GM23338 (cell line): ENCODE measurements around the gene SHCBP1L. TPM values are rescaled to one million over a fixed set of nuclear protein-coding genes. Genes with fewer than 3 reads are reported as not detected.
A peak's percentile ranks its signal among the peaks of the same experiment; 100 is the strongest.

Experiments
- ATAC-seq: fragments of 200-7000 bp; cut with Tn5 transposase; 3 replicates; pipeline ENCODE4 v1.9.1; 2020
- DNase-seq: peaks from one replicate; pipeline ENCODE4 v3.0.0-alpha.2; 2015; ENCODE audit warnings: low spot score
- H2AFZ ChIP-seq: fragments of 200-600 bp; sonication (generic); 2 replicates; pipeline ENCODE4 v1.8.0; 2016; ENCODE audit warnings: antibody characterized with exemption, mild to moderate bottlenecking, moderate library complexity
- H3F3A ChIP-seq: fragments of 200-600 bp; sonication (generic); replicated peaks from 2 replicates; pipeline ENCODE4 v1.8.0; 2017; ENCODE audit warnings: antibody characterized with exemption, mixed run types, low read depth
- H3K27ac ChIP-seq: fragments of 200-600 bp; sonication (generic); 2 replicates; pipeline ENCODE4 v1.6.1; 2016; ENCODE audit warnings: low read depth
- H3K27me3 ChIP-seq: fragments of 200-600 bp; sonication (generic); 2 replicates; pipeline ENCODE4 v1.8.0; 2016; ENCODE audit warnings: mild to moderate bottlenecking, mixed run types, moderate library complexity; ENCODE audit not compliant: insufficient read depth
- H3K36me3 ChIP-seq: fragments of 200-600 bp; sonication (generic); 2 replicates; pipeline ENCODE4 v1.8.0; 2016; ENCODE audit warnings: mild to moderate bottlenecking; ENCODE audit not compliant: insufficient read depth
- H3K4me1 ChIP-seq: fragments of 200-600 bp; sonication (generic); 2 replicates; pipeline ENCODE4 v1.8.0; 2016; ENCODE audit warnings: mild to moderate bottlenecking, moderate library complexity; ENCODE audit not compliant: insufficient read depth
- H3K4me2 ChIP-seq: fragments of 200-600 bp; sonication (generic); 2 replicates; pipeline ENCODE4 v1.7.1; 2017; ENCODE audit warnings: mixed run types
- H3K4me3 ChIP-seq: fragments of 200-600 bp; sonication (generic); 2 replicates; pipeline ENCODE4 v1.6.1; 2016; ENCODE audit warnings: mixed run types
- H3K79me2 ChIP-seq: fragments of 200-600 bp; sonication (generic); replicated peaks from 2 replicates; pipeline ENCODE4 v1.8.0; 2017; ENCODE audit warnings: mild to moderate bottlenecking; ENCODE audit not compliant: insufficient read depth
- H3K9me2 ChIP-seq: fragments of 200-600 bp; sonication (generic); 2 replicates; pipeline ENCODE4 v1.8.0; 2017; ENCODE audit not compliant: insufficient read depth
- H4K20me1 ChIP-seq: fragments of 200-600 bp; sonication (generic); replicated peaks from 2 replicates; pipeline ENCODE4 v1.8.0; 2017; ENCODE audit warnings: mild to moderate bottlenecking; ENCODE audit not compliant: insufficient read depth
- H3K27ac Mint-ChIP-seq: 2 replicates; pipeline ENCODE4 v1.8.0; 2020; ENCODE audit warnings: inconsistent platforms, mild to moderate bottlenecking, moderate library complexity, mixed read lengths
- H3K27me3 Mint-ChIP-seq: 3 replicates; pipeline ENCODE4 v1.8.0; 2022; ENCODE audit warnings: low read depth, mild to moderate bottlenecking, moderate library complexity, mixed read lengths, inconsistent platforms; ENCODE audit not compliant: insufficient read depth, poor library complexity
- H3K36me3 Mint-ChIP-seq: 3 replicates; pipeline ENCODE4 v1.8.0; 2021; ENCODE audit warnings: low read depth, mild to moderate bottlenecking, inconsistent platforms, moderate library complexity, mixed read lengths
- H3K4me1 Mint-ChIP-seq: 3 replicates; pipeline ENCODE4 v1.8.0; 2020; ENCODE audit warnings: mild to moderate bottlenecking, inconsistent platforms, mixed read lengths
- H3K4me3 Mint-ChIP-seq: 3 replicates; pipeline ENCODE4 v1.8.0; 2021; ENCODE audit warnings: moderate library complexity, mild to moderate bottlenecking, inconsistent platforms, mixed read lengths
- H3K9me3 Mint-ChIP-seq: 3 replicates; pipeline ENCODE4 v1.8.0; 2020; ENCODE audit warnings: moderate library complexity, mild to moderate bottlenecking, inconsistent platforms, mixed read lengths
- CREB1 ChIP-seq: fragments of 250-450 bp; sonication (Bioruptor Pico); IDR thresholded peaks from 2 replicates; pipeline ENCODE4 v1.5.0; 2020; ENCODE audit warnings: low read depth, mild to moderate bottlenecking, moderate library complexity
- ETS1 ChIP-seq: IDR thresholded peaks from 2 replicates; pipeline ENCODE4 v1.6.1; 2016; ENCODE audit warnings: antibody characterized with exemption
- EZH2 ChIP-seq: fragments of 200-600 bp; sonication (generic); IDR thresholded peaks from one replicate; pipeline ENCODE4 v1.8.0; 2017; ENCODE audit warnings: antibody characterized with exemption, mild to moderate bottlenecking, low read depth; ENCODE audit not compliant: unreplicated experiment
- EZH2phosphoT487 ChIP-seq: fragments of 200-600 bp; sonication (generic); IDR thresholded peaks from one replicate; pipeline ENCODE4 v1.8.1; 2018; ENCODE audit warnings: antibody characterized with exemption; ENCODE audit not compliant: unreplicated experiment
- JUNB ChIP-seq: IDR thresholded peaks from one replicate; pipeline ENCODE4 v1.6.1; 2016; ENCODE audit warnings: antibody characterized with exemption; ENCODE audit not compliant: unreplicated experiment
- NANOG ChIP-seq: IDR thresholded peaks from 2 replicates; pipeline ENCODE4 v1.6.1; 2016; ENCODE audit warnings: antibody characterized with exemption, borderline replicate concordance
- POLR2AphosphoS5 ChIP-seq: IDR thresholded peaks from 2 replicates; pipeline ENCODE4 v1.6.1; 2016; ENCODE audit warnings: antibody characterized with exemption, low read depth
- STAT1 ChIP-seq: IDR thresholded peaks from one replicate; pipeline ENCODE4 v1.6.1; 2016; ENCODE audit warnings: antibody characterized with exemption; ENCODE audit not compliant: unreplicated experiment
- ZNF114 ChIP-seq: fragments of 250-450 bp; sonication (Bioruptor Pico); IDR thresholded peaks from 2 replicates; pipeline ENCODE4 v1.5.0; 2020; ENCODE audit warnings: mild to moderate bottlenecking, moderate library complexity
- ZNF331 ChIP-seq: fragments of 250-450 bp; sonication (Bioruptor Pico); IDR thresholded peaks from 2 replicates; pipeline ENCODE4 v1.5.0; 2020; ENCODE audit warnings: low read depth, mild to moderate bottlenecking, moderate library complexity
- polyA plus RNA-seq: library from polyadenylated mRNA; unstranded; fragments of >200 nt; fragmentation: Nextera tagmentation; extraction: Ambion mirVana; gene quantifications from 2 replicates; pipeline ENCODE4 v1.2.1, GENCODE V29; 2016
- total RNA-seq: library from RNA; depleted of rRNA; stranded (reverse); fragments of >200 nt; shearing (Covaris generic); gene quantifications from 2 replicates; pipeline ENCODE4 v1.2.3, GENCODE V29; 2014
- TF ChIP-seq, protein P1 (sequence below): IDR thresholded peaks from one replicate; pipeline ENCODE4 v1.6.1; 2018; ENCODE audit warnings: antibody characterized with exemption; ENCODE audit not compliant: unreplicated experiment
- TF ChIP-seq, protein P2 (sequence below), 2 experiments: fragments of 200-600 bp in 1 of 2; sonication (generic) in 1 of 2; conservative IDR thresholded peaks; 2 replicates each; pipeline versions ENCODE4 v1.5.1 to v1.6.1; 2016 to 2017; ENCODE audit warnings: antibody characterized with exemption in 2 of 2, low read depth in 2 of 2, mild to moderate bottlenecking in 2 of 2, moderate library complexity in 1 of 2
- TF ChIP-seq, protein P3 (sequence below): fragments of 250-450 bp; sonication (Bioruptor Pico); IDR thresholded peaks from 2 replicates; pipeline ENCODE4 v1.5.0; 2020; ENCODE audit warnings: mild to moderate bottlenecking, moderate library complexity

The SHCBP1L gene
- total and polyA plus RNA-seq, 2 experiments from 2014 or later = not detected

- TF ChIP-seq ZNF331 (CRISPR knock-in tag) (no peak), EZH2phosphoT487 (no peak), EZH2 (no peak), ZNF114 (CRISPR knock-in tag) (no peak), NANOG (no peak), CREB1 (CRISPR knock-in tag) (no peak), ETS1 (no peak), STAT1 (no peak), POLR2AphosphoS5 (no peak), JUNB (no peak)
- TF ChIP-seq, protein P1, sequence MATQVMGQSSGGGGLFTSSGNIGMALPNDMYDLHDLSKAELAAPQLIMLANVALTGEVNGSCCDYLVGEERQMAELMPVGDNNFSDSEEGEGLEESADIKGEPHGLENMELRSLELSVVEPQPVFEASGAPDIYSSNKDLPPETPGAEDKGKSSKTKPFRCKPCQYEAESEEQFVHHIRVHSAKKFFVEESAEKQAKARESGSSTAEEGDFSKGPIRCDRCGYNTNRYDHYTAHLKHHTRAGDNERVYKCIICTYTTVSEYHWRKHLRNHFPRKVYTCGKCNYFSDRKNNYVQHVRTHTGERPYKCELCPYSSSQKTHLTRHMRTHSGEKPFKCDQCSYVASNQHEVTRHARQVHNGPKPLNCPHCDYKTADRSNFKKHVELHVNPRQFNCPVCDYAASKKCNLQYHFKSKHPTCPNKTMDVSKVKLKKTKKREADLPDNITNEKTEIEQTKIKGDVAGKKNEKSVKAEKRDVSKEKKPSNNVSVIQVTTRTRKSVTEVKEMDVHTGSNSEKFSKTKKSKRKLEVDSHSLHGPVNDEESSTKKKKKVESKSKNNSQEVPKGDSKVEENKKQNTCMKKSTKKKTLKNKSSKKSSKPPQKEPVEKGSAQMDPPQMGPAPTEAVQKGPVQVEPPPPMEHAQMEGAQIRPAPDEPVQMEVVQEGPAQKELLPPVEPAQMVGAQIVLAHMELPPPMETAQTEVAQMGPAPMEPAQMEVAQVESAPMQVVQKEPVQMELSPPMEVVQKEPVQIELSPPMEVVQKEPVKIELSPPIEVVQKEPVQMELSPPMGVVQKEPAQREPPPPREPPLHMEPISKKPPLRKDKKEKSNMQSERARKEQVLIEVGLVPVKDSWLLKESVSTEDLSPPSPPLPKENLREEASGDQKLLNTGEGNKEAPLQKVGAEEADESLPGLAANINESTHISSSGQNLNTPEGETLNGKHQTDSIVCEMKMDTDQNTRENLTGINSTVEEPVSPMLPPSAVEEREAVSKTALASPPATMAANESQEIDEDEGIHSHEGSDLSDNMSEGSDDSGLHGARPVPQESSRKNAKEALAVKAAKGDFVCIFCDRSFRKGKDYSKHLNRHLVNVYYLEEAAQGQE = no peak
- TF ChIP-seq, protein P2, sequence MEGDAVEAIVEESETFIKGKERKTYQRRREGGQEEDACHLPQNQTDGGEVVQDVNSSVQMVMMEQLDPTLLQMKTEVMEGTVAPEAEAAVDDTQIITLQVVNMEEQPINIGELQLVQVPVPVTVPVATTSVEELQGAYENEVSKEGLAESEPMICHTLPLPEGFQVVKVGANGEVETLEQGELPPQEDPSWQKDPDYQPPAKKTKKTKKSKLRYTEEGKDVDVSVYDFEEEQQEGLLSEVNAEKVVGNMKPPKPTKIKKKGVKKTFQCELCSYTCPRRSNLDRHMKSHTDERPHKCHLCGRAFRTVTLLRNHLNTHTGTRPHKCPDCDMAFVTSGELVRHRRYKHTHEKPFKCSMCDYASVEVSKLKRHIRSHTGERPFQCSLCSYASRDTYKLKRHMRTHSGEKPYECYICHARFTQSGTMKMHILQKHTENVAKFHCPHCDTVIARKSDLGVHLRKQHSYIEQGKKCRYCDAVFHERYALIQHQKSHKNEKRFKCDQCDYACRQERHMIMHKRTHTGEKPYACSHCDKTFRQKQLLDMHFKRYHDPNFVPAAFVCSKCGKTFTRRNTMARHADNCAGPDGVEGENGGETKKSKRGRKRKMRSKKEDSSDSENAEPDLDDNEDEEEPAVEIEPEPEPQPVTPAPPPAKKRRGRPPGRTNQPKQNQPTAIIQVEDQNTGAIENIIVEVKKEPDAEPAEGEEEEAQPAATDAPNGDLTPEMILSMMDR (conservative IDR thresholded peaks at IDR 0.05; ENCODE audit: low read depth in 2 of 2) = no peak
- TF ChIP-seq, protein P3, sequence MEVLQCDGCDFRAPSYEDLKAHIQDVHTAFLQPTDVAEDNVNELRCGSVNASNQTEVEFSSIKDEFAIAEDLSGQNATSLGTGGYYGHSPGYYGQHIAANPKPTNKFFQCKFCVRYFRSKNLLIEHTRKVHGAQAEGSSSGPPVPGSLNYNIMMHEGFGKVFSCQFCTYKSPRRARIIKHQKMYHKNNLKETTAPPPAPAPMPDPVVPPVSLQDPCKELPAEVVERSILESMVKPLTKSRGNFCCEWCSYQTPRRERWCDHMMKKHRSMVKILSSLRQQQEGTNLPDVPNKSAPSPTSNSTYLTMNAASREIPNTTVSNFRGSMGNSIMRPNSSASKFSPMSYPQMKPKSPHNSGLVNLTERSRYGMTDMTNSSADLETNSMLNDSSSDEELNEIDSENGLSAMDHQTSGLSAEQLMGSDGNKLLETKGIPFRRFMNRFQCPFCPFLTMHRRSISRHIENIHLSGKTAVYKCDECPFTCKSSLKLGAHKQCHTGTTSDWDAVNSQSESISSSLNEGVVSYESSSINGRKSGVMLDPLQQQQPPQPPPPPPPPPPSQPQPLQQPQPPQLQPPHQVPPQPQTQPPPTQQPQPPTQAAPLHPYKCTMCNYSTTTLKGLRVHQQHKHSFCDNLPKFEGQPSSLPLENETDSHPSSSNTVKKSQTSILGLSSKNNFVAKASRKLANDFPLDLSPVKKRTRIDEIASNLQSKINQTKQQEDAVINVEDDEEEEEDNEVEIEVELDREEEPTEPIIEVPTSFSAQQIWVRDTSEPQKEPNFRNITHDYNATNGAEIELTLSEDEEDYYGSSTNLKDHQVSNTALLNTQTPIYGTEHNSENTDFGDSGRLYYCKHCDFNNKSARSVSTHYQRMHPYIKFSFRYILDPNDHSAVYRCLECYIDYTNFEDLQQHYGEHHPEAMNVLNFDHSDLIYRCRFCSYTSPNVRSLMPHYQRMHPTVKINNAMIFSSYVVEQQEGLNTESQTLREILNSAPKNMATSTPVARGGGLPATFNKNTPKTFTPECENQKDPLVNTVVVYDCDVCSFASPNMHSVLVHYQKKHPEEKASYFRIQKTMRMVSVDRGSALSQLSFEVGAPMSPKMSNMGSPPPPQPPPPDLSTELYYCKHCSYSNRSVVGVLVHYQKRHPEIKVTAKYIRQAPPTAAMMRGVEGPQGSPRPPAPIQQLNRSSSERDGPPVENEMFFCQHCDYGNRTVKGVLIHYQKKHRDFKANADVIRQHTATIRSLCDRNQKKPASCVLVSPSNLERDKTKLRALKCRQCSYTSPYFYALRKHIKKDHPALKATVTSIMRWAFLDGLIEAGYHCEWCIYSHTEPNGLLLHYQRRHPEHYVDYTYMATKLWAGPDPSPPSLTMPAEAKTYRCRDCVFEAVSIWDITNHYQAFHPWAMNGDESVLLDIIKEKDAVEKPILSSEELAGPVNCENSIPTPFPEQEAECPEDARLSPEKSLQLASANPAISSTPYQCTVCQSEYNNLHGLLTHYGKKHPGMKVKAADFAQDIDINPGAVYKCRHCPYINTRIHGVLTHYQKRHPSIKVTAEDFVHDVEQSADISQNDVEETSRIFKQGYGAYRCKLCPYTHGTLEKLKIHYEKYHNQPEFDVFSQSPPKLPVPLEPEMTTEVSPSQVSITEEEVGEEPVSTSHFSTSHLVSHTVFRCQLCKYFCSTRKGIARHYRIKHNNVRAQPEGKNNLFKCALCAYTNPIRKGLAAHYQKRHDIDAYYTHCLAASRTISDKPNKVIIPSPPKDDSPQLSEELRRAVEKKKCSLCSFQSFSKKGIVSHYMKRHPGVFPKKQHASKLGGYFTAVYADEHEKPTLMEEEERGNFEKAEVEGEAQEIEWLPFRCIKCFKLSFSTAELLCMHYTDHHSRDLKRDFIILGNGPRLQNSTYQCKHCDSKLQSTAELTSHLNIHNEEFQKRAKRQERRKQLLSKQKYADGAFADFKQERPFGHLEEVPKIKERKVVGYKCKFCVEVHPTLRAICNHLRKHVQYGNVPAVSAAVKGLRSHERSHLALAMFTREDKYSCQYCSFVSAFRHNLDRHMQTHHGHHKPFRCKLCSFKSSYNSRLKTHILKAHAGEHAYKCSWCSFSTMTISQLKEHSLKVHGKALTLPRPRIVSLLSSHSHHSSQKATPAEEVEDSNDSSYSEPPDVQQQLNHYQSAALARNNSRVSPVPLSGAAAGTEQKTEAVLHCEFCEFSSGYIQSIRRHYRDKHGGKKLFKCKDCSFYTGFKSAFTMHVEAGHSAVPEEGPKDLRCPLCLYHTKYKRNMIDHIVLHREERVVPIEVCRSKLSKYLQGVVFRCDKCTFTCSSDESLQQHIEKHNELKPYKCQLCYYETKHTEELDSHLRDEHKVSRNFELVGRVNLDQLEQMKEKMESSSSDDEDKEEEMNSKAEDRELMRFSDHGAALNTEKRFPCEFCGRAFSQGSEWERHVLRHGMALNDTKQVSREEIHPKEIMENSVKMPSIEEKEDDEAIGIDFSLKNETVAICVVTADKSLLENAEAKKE (CRISPR knock-in tag) = no peak
- peak overlapping the region; percentile 16; the same call in 1 of the 2 replicates for H2AFZ ChIP-seq
These were observed 19.9 kb upstream of the SHCBP1L start for GRCh38 chr1:182972829-182973228.

More at GRCh38 chr1:182972829-182973228, 19.9 kb upstream of the SHCBP1L start:
- no peak for DNase-seq
- Histone ChIP-seq H3F3A (no peaks in the 10 kb centered on the region), H3K4me3 (no peak overlapping the region), H4K20me1 (no peaks in the 10 kb centered on the region), H3K4me1 (no peaks in the 10 kb centered on the region), H3K27me3 (no peaks in the 10 kb centered on the region), H3K27ac (no peak overlapping the region), H3K36me3 (no peaks in the 10 kb centered on the region), H3K4me2 (no peak overlapping the region), H3K79me2 (no peaks in the 10 kb centered on the region), H3K9me2 (no peaks in the 10 kb centered on the region)
- no peaks in the 10 kb centered on the region for H3K9me3 Mint-ChIP-seq
- H3K27me3 Mint-ChIP-seq = peaks cover 2% of the 10 kb centered on the region
- H3K4me3 Mint-ChIP-seq = no peak overlapping the region
- H3K36me3 Mint-ChIP-seq = no peaks in the 10 kb centered on the region
- H3K4me1 Mint-ChIP-seq = no peaks in the 10 kb centered on the region
- ATAC-seq = no peak
- no peak overlapping the region for H3K27ac Mint-ChIP-seq
